ACC112 (cell line): ENCODE measurements around the gene RIMS3.
A peak's percentile ranks its signal among the peaks of the same experiment; 100 is the strongest.
"Not testable (repeated sequence)": the region's sequence is repeated elsewhere in the genome, so short reads cannot be mapped to it uniquely, and the experiment has no call there.

Experiments
- H2AFZ ChIP-seq: fragments of 200-600 bp; sonication (generic); one replicate; pipeline ENCODE4 v1.6.0; 2017; ENCODE audit warnings: antibody characterized with exemption, low read length; ENCODE audit not compliant: unreplicated experiment
- H3K27ac ChIP-seq: fragments of 200-600 bp; sonication (generic); 2 replicates; pipeline ENCODE4 v1.5.1; 2014; ENCODE audit warnings: low read depth, mild to moderate bottlenecking, antibody characterized with exemption, low read length, moderate library complexity
- H3K27me3 ChIP-seq: fragments of 200-600 bp; sonication (generic); 2 replicates; pipeline ENCODE4 v1.6.1; 2014; ENCODE audit warnings: mild to moderate bottlenecking, antibody characterized with exemption, low read length, moderate library complexity, mixed read lengths; ENCODE audit not compliant: insufficient read depth
- H3K36me3 ChIP-seq: fragments of 200-600 bp; sonication (generic); 2 replicates; pipeline ENCODE4 v1.6.1; 2016; ENCODE audit warnings: mild to moderate bottlenecking, antibody characterized with exemption, low read length, moderate library complexity, mixed read lengths; ENCODE audit not compliant: insufficient read depth
- H3K4me1 ChIP-seq: fragments of 200-600 bp; sonication (generic); one replicate; pipeline ENCODE4 v1.6.1; 2016; ENCODE audit warnings: low read length, mixed read lengths; ENCODE audit not compliant: insufficient read depth, unreplicated experiment, control insufficient read depth
- H3K4me3 ChIP-seq: fragments of 200-600 bp; sonication (generic); 2 replicates; pipeline ENCODE4 v1.5.1; 2014; ENCODE audit warnings: mild to moderate bottlenecking, low read depth, low read length
- H3K79me2 ChIP-seq: fragments of 200-600 bp; sonication (generic); one replicate; pipeline ENCODE4 v1.6.0; 2016; ENCODE audit warnings: low read length; ENCODE audit not compliant: control insufficient read depth, unreplicated experiment, insufficient read depth

The RIMS3 gene

GRCh38 chr1:40704817-40705733 lies 39.6 kb upstream of the RIMS3 start:
- Histone ChIP-seq H3K4me3 (no peak overlapping the region), H3K27me3 (no peaks in the 10 kb centered on the region), H2AFZ (no peak overlapping the region), H3K79me2 (peaks cover 68% of the 10 kb centered on the region), H3K27ac (no peak overlapping the region), H3K36me3 (no peaks in the 10 kb centered on the region), H3K4me1 (peaks cover 11% of the 10 kb centered on the region)

- Histone ChIP-seq H2AFZ (no peak overlapping the region), H3K27me3 (no peaks in the 10 kb centered on the region), H3K36me3 (no peaks in the 10 kb centered on the region), H3K27ac (no peak overlapping the region), H3K79me2 (peaks cover 66% of the 10 kb centered on the region), H3K4me1 (peaks cover 10% of the 10 kb centered on the region), H3K4me3 (no peak overlapping the region)
Measured at GRCh38 chr1:40703316-40703715, 37.8 kb upstream of the RIMS3 start.

- H3K27ac ChIP-seq, H3K4me3 ChIP-seq, H3K36me3 ChIP-seq, H2AFZ ChIP-seq, H3K27me3 ChIP-seq: not testable (repeated sequence)
- Histone ChIP-seq H3K4me1 (peaks cover 10% of the 10 kb centered on the region), H3K79me2 (peaks cover 65% of the 10 kb centered on the region)
Measured at GRCh38 chr1:40702810-40703209, 37.3 kb upstream of the RIMS3 start.

GRCh38 chr1:40701684-40702083 lies 36.2 kb upstream of the RIMS3 start:
- Histone ChIP-seq H3K4me3 (no peak overlapping the region), H2AFZ (no peak overlapping the region), H3K36me3 (no peaks in the 10 kb centered on the region), H3K27ac (no peak overlapping the region), H3K4me1 (peaks cover 10% of the 10 kb centered on the region), H3K27me3 (no peaks in the 10 kb centered on the region), H3K79me2 (peaks cover 74% of the 10 kb centered on the region)

GRCh38 chr1:40699787-40700186 lies 34.3 kb upstream of the RIMS3 start:
- Histone ChIP-seq H3K27ac (peak overlapping the region; percentile 52; the same call in 1 of the 2 replicates), H3K4me3 (no peak overlapping the region), H3K27me3 (no peaks in the 10 kb centered on the region), H3K36me3 (no peaks in the 10 kb centered on the region), H2AFZ (no peak overlapping the region), H3K79me2 (peaks cover 74% of the 10 kb centered on the region), H3K4me1 (peaks cover 11% of the 10 kb centered on the region)

- Histone ChIP-seq H3K4me1 (peaks cover 26% of the 10 kb centered on the region), H3K4me3 (no peak overlapping the region)
Measured at GRCh38 chr1:40697436-40697835, 32.0 kb upstream of the RIMS3 start.

GRCh38 chr1:40696294-40696693 lies 30.8 kb upstream of the RIMS3 start:
- Histone ChIP-seq H3K4me3 (no peak overlapping the region), H3K79me2 (peaks cover 80% of the 10 kb centered on the region), H3K36me3 (no peaks in the 10 kb centered on the region), H3K27me3 (no peaks in the 10 kb centered on the region), H2AFZ (no peak overlapping the region), H3K4me1 (peaks cover 26% of the 10 kb centered on the region), H3K27ac (no peak overlapping the region)

More at GRCh38 chr1:40697436-40697835, 32.0 kb upstream of the RIMS3 start:
- no peaks in the 10 kb centered on the region for H3K36me3 ChIP-seq
- H3K79me2 ChIP-seq: peaks cover 84% of the 10 kb centered on the region
- H2AFZ ChIP-seq: no peak overlapping the region
- H3K27ac ChIP-seq: no peak overlapping the region
- no peaks in the 10 kb centered on the region for H3K27me3 ChIP-seq

GRCh38 chr1:40694353-40694874 lies 28.9 kb upstream of the RIMS3 start:
- Histone ChIP-seq H3K79me2 (peaks cover 88% of the 10 kb centered on the region), H2AFZ (no peak overlapping the region), H3K4me1 (peaks cover 33% of the 10 kb centered on the region), H3K4me3 (no peak overlapping the region), H3K27me3 (no peaks in the 10 kb centered on the region), H3K36me3 (no peaks in the 10 kb centered on the region), H3K27ac (no peak overlapping the region)

- no peaks in the 10 kb centered on the region for H3K27me3 ChIP-seq
- H3K4me1 ChIP-seq: peaks cover 30% of the 10 kb centered on the region
- no peak overlapping the region for H2AFZ ChIP-seq
- H3K79me2 ChIP-seq: peaks cover 80% of the 10 kb centered on the region
- no peak overlapping the region for H3K27ac ChIP-seq
- H3K36me3 ChIP-seq: no peaks in the 10 kb centered on the region
- peak overlapping the region; percentile 97 for H3K4me3 ChIP-seq
Measured at GRCh38 chr1:40693425-40693824, 27.9 kb upstream of the RIMS3 start.

- H3K4me1 ChIP-seq: peaks cover 30% of the 10 kb centered on the region
- H3K27ac ChIP-seq: peak overlapping the region; percentile 96
- peaks cover 72% of the 10 kb centered on the region for H3K79me2 ChIP-seq
- H3K4me3 ChIP-seq: peak overlapping the region; percentile 97
- peak overlapping the region; percentile 62 for H2AFZ ChIP-seq
- H3K27me3 ChIP-seq: no peaks in the 10 kb centered on the region
- no peaks in the 10 kb centered on the region for H3K36me3 ChIP-seq
Measured at GRCh38 chr1:40692429-40692895, 27.0 kb upstream of the RIMS3 start.
